Epithelial cell of esophagus (primary cell): ENCODE measurements around the gene SP7.

Experiments used
- DNase-seq: peaks from one replicate; pipeline ENCODE4 v3.0.0; 2010; ENCODE audit warnings: low read depth
- H3K4me3 ChIP-seq: 2 replicates; pipeline ENCODE4 v1.5.1; 2011; ENCODE audit warnings: mild to moderate bottlenecking, low read length, control low read depth
- CTCF ChIP-seq: IDR thresholded peaks from 2 replicates; pipeline ENCODE4 v1.5.1; 2011; ENCODE audit warnings: low read depth, mild to moderate bottlenecking, low read length, control low read depth, inconsistent platforms; ENCODE audit not compliant: insufficient read depth; ENCODE audit errors: missing control alignments

The SP7 gene

GRCh38 chr12:53288322-53288721 is 47.8 kb downstream of the SP7 start:
- TF ChIP-seq CTCF: no peak
- H3K4me3 ChIP-seq: no peak overlapping the region
- no peak for DNase-seq

- H3K4me3 ChIP-seq: no peak overlapping the region
- TF ChIP-seq CTCF: peak; percentile 84
- DNase-seq: peak; percentile 71
Measured at GRCh38 chr12:53287741-53288216, 48.4 kb downstream of the SP7 start.

GRCh38 chr12:53286448-53286847 is 49.7 kb downstream of the SP7 start:
- no peak for DNase-seq
- no peak for TF ChIP-seq CTCF
- H3K4me3 ChIP-seq: no peak overlapping the region

- H3K4me3 ChIP-seq: no peak overlapping the region
- peak; percentile 62 for DNase-seq
- no peak for TF ChIP-seq CTCF
Measured at GRCh38 chr12:53279888-53280498, 56.2 kb downstream of the SP7 start.

GRCh38 chr12:53279283-53279869 is 56.8 kb downstream of the SP7 start:
- no peak for TF ChIP-seq CTCF
- no peak for DNase-seq
- no peak overlapping the region for H3K4me3 ChIP-seq

- no peak for TF ChIP-seq CTCF
- DNase-seq: no peak
- no peak overlapping the region for H3K4me3 ChIP-seq
Measured at GRCh38 chr12:53277981-53278380, 58.2 kb downstream of the SP7 start.
